Retina (tissue), 1 donor: ENCODE results near the gene NT5DC1.

Experiments
- DNase-seq: peaks from one replicate; pipeline ENCODE4 v3.0.0-alpha.2; 2016

NT5DC1 gene

DNA sequence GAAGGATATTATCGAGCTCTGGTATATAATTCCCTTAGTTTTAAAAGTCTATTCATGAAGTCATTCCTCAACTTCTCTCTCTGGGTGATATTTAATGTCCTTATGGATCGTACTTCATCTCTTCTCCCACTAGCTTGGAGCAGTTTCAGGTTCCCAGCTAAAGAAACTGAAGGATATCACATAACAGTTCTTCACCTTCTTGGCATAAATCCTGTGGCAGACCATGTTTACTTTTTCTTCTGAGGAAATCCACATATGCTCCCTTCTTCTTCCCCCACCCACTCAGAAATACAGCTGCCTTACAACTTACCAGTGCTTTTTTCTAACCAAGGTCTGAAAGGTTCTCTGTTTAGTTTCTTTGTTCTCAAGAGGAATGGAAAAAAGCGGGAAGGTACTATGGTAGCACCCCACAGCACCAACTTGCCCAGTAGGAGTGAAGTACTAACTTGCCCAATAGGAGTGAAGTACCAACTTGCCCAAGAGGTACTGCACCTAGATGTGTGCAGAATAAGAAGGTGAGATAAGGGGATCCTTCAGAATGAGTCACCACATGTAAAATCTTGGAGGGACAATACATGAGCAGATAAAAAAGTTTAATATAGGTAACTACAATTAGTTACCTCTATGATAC lies 100.1 kb downstream of the NT5DC1 start:
- DNase-seq, result no peak

DNA sequence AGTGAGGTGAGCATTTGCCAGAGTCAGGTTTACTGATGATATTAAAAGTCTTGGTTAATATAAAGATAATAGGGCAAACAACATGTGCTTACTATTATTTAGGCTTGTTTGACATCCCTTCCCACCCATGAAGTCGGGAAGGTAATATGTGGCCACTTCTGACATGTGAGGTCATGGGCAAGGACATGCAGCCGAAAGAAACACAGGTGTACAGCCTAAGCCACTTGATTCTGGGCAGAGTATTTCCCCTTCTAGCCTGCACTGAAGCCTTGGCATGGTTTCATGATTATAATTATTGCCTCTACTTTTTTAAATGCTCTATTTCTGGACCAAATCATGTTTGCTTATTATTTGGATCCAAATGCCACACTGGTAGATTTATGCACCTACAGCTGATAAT lies 100.9 kb downstream of the NT5DC1 start:
- no peak for DNase-seq

GRCh38 chr6:116205281-116205680 lies 104.6 kb downstream of the NT5DC1 start:
- DNase-seq, result no peak

GRCh38 chr6:116206231-116206903 lies 105.7 kb downstream of the NT5DC1 start:
- no peak for DNase-seq

- no peak for DNase-seq
These were observed 107.6 kb downstream of the NT5DC1 start for GRCh38 chr6:116208056-116208785.

GRCh38 chr6:116210316-116210715 lies 109.7 kb downstream of the NT5DC1 start:
- DNase-seq, result no peak

DNA sequence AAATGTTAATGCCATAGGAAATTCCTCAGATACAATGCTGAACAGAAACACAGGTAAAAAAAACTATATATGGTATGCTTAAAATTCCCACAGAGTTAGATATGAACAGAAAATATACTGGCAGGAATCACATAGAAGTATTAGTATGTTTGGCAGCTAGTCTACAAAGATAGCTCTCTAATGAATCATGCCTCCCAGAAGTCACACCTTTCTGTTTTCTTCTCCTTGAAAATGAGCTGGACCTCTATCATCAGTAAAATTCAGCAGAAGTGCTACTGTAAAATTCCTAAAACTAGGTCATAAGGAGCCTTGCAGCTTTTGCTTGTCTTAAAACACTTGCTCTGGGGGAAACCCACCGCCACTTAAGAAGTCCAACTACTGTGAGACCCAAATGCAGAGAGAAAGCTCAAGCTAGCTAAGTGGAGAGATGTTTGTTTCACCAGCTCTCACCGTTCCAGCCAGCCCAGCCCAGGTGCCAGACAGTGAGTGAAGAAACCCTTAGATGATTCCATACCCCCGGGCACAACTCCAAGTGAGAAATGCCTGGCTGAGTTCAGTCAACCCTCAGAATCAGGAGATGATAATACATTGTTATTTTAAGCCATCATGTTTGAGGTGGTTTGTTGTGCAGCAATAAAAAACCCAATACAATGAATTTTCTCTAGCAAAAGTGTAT lies 110.2 kb downstream of the NT5DC1 start:
- DNase-seq, result no peak

DNA sequence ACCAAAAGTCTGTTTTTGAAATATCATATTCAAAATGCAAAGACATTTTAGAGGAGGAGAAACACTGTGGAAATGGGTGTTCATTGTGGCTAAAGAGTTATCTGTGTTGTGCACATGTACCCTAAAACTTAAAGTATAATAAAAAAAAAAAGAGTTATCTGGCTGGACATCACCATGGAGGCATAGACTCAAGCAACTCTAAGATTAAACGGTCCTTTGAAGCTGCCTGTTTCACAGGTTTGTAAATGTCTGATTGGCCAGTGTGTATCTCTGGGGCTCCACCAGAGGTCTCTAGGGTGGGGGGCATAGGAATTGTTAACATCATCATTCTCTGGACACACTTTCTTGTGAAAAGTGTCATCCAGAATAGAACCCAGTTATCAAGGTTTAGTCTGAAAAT lies 114.0 kb downstream of the NT5DC1 start:
- DNase-seq, result no peak

GRCh38 chr6:116215414-116215813 lies 114.8 kb downstream of the NT5DC1 start:
- no peak for DNase-seq

- DNase-seq, result peak; percentile 55
These were observed 116.4 kb downstream of the NT5DC1 start for GRCh38 chr6:116217069-116217468.

- peak; percentile 11 for DNase-seq
These were observed 117.5 kb downstream of the NT5DC1 start for GRCh38 chr6:116218172-116218633.

- no peak for DNase-seq
These were observed 118.2 kb downstream of the NT5DC1 start for GRCh38 chr6:116218866-116219265.

DNA sequence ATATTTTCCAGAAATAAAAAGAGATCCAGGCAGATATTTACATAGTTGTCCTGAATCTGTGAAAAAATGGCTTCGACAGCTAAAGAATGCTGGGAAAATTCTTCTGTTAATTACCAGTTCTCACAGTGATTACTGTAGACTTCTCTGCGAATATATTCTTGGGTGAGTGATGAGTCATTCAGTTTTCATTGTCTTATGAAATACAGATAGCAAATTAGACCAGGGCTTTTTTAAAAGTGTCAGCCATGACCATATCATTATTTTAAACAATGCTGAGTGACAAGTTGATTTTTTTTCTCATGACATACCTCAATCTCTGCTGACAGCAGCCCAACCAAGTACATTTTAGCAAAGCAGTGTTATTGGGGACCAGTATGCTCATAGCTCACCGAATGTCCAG lies 120.4 kb downstream of the NT5DC1 start:
- DNase-seq, result no peak

GRCh38 chr6:116221911-116222310 lies 121.3 kb downstream of the NT5DC1 start:
- DNase-seq, result no peak

GRCh38 chr6:116223355-116223754 lies 122.7 kb downstream of the NT5DC1 start:
- DNase-seq, result no peak

GRCh38 chr6:116229287-116229913 lies 128.7 kb downstream of the NT5DC1 start:
- peak; percentile 91 for DNase-seq

DNA sequence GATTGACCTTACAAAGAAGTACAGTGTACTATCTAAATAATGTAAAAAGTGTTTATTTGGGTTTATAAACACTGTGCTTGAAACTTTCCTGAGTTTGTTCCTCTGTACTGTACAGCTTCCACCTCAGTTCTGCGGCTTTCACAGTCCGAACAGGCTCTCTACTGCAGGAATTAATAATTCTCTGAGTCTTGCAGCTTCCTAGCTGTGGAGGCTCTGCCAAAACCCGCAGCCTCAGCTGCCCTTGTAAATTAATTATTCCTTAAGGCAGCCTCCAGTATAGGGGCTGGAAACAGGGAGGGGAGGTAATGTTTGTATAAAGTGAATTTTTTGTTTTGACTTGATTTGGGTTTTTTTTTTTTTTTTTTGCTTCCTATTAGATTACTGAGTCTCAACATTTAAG lies 134.0 kb downstream of the NT5DC1 start:
- no peak for DNase-seq

GRCh38 chr6:116238083-116238482 lies 137.4 kb downstream of the NT5DC1 start:
- no peak for DNase-seq

GRCh38 chr6:116239256-116239655 lies 138.6 kb downstream of the NT5DC1 start:
- no peak for DNase-seq

GRCh38 chr6:116239856-116240255 lies 139.2 kb downstream of the NT5DC1 start:
- DNase-seq, result no peak

DNA sequence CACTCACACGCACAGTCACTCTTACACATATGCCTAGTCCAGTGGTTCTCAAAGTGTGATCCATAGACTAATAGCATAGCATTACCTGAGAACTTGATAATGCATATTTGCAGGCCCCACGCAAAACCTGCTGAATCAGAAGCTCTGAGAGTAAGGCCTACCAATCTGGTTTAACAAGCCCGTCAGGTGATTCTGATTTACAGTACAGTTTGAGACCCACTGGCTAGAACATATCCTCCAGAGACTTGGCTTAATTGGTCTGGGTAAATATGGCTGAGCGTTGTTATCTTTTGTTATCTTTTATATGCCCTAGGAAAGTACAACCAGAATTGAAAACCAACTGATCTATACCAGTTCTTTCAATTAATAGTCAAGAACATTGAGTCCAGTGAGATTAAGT lies 143.6 kb downstream of the NT5DC1 start:
- no peak for DNase-seq

- no peak for DNase-seq
These were observed 145.4 kb downstream of the NT5DC1 start for GRCh38 chr6:116246089-116246488.

- no peak for DNase-seq
These were observed 146.6 kb downstream of the NT5DC1 start for GRCh38 chr6:116247285-116247684.
